Kidney epithelial cell (primary cell): ENCODE results near the gene WASF2. TPM values are rescaled to one million over a fixed set of nuclear protein-coding genes. Genes with fewer than 3 reads are reported as not detected.

Experiments
- DNase-seq: peaks from one replicate; pipeline ENCODE4 v3.0.0-alpha.2; 2010; ENCODE audit warnings: low read depth
- H3K27me3 ChIP-seq: 2 replicates; pipeline ENCODE4 v1.6.0; 2011; ENCODE audit warnings: low read length; ENCODE audit not compliant: control insufficient read depth, insufficient read depth
- H3K36me3 ChIP-seq: 2 replicates; pipeline ENCODE4 v1.5.1; 2011; ENCODE audit warnings: low read length; ENCODE audit not compliant: control insufficient read depth, insufficient read depth
- H3K4me3 ChIP-seq: 2 replicates; pipeline ENCODE4 v1.5.1; 2011; ENCODE audit warnings: low read depth, mild to moderate bottlenecking, control low read depth, low read length
- CTCF ChIP-seq: IDR thresholded peaks from 2 replicates; pipeline ENCODE4 v1.5.1; 2011; ENCODE audit warnings: mild to moderate bottlenecking, moderate library complexity, low read length, control low read depth, inconsistent platforms; ENCODE audit not compliant: insufficient read depth, poor library complexity, severe bottlenecking
- total RNA-seq: library from RNA; depleted of rRNA; stranded (reverse); fragments of >200 nt; gene quantifications from 2 replicates; pipeline ENCODE4 v1.2.3, GENCODE V29; 2015

WASF2 gene
- total RNA-seq, 1 donor from 2014 or later: 52.4 TPM

GRCh38 chr1:27366113-27366410 lies 123.9 kb downstream of the WASF2 start:
- TF ChIP-seq CTCF: no peak
- Histone ChIP-seq H3K4me3 (peak overlapping the region; percentile 75), H3K27me3 (no peaks in the 10 kb centered on the region), H3K36me3 (peaks cover 1% of the 10 kb centered on the region)
- no peak for DNase-seq

GRCh38 chr1:27365372-27366112 lies 124.4 kb downstream of the WASF2 start:
- peaks cover 1% of the 10 kb centered on the region for H3K36me3 ChIP-seq
- H3K4me3 ChIP-seq: peak overlapping the region; percentile 75
- H3K27me3 ChIP-seq: no peaks in the 10 kb centered on the region
- no peak for TF ChIP-seq CTCF
- DNase-seq: no peak

GRCh38 chr1:27364696-27365371 lies 125.1 kb downstream of the WASF2 start:
- TF ChIP-seq CTCF: no peak
- DNase-seq: no peak
- H3K36me3 ChIP-seq: peaks cover 1% of the 10 kb centered on the region
- H3K27me3 ChIP-seq: no peaks in the 10 kb centered on the region
- H3K4me3 ChIP-seq: peak overlapping the region; percentile 23

GRCh38 chr1:27363766-27364695 lies 125.9 kb downstream of the WASF2 start:
- H3K27me3 ChIP-seq: peaks cover 2% of the 10 kb centered on the region
- H3K36me3 ChIP-seq: peaks cover 1% of the 10 kb centered on the region
- H3K4me3 ChIP-seq: no peak overlapping the region
- DNase-seq: no peak
- no peak for TF ChIP-seq CTCF

GRCh38 chr1:27361553-27361952 lies 128.4 kb downstream of the WASF2 start:
- DNase-seq: no peak
- Histone ChIP-seq H3K27me3 (peaks cover 2% of the 10 kb centered on the region), H3K4me3 (no peak overlapping the region), H3K36me3 (peaks cover 2% of the 10 kb centered on the region)
- no peak for TF ChIP-seq CTCF
